ENCODE measurements around the gene GULP1. TPM values are rescaled to one million over a fixed set of nuclear protein-coding genes. Genes with fewer than 3 reads are reported as not detected.

The GULP1 gene
- total RNA-seq, 1 experiment from 2014 or later, result 140 TPM

DNA sequence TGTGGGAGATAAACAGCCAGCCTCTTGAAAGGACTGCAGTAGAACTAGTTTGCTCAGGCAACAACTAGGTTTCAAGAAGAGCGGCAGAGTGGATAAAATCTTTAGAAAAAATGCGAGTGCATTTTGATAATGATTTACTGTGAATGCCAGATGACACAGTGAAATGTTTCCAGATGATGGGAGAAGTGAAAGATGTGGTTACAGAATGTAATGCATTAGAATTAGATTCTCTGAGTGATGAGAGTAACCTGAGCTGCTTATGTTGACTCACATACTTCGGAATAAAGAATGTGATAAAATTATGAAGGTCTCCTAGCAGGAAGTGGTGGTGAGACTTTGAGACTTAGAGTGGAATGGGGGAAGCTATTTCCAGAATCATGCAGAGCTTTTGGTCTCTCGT, 184.3 kb downstream of the GULP1 start:
- peaks cover 53 to 57% of the 10 kb centered on the region in 2 experiments for H3K4me1 Mint-ChIP-seq
- Histone ChIP-seq H2BK15ac (ENCODE audit: low read depth, low read length) (no peak overlapping the region), H2BK12ac (ENCODE audit: insufficient read length, low read depth, low read length) (no peak overlapping the region), H4K20me1 (ENCODE audit: control insufficient read depth, insufficient read depth, insufficient read length) (no peaks in the 10 kb centered on the region), H3K27me3 (ENCODE audit: insufficient read depth, low read length) (no peaks in the 10 kb centered on the region), H3K9me3 (ENCODE audit: control insufficient read depth, low read depth, low read length) (no peaks in the 10 kb centered on the region), H2BK120ac (ENCODE audit: low read depth, low read length, poor library complexity, severe bottlenecking) (no peak overlapping the region), H3K14ac (ENCODE audit: insufficient read depth, low read length) (no peak overlapping the region), H3K56ac (ENCODE audit: insufficient read length, low read depth, low read length) (no peak overlapping the region), H3K18ac (ENCODE audit: insufficient read length, low read depth, low read length) (no peak overlapping the region), H3T11ph (ENCODE audit: low read length) (no peak overlapping the region), H3K9ac (ENCODE audit: extremely low read depth, insufficient read length, low read length) (no peak overlapping the region), H2AFZ (ENCODE audit: low read length) (no peak overlapping the region), H4K8ac (replicated peaks; ENCODE audit: insufficient read length, low read depth, low read length) (no peak overlapping the region), H3K23me2 (ENCODE audit: insufficient read length, low read depth, low read length, poor library complexity, severe bottlenecking) (no peaks in the 10 kb centered on the region), H3K79me1 (ENCODE audit: insufficient read depth, low read depth, low read length, poor library complexity, severe bottlenecking) (no peaks in the 10 kb centered on the region), H3K23ac (ENCODE audit: insufficient read length, low read depth, low read length) (no peak overlapping the region), H3K4me1 (ENCODE audit: insufficient read depth, low read length) (peaks cover 5% of the 10 kb centered on the region; the same call in 1 of the 2 replicates), H4K5ac (ENCODE audit: insufficient read length, low read depth, low read length) (no peak overlapping the region), H3K79me2 (ENCODE audit: insufficient read depth, low read length) (peaks cover 14% of the 10 kb centered on the region; the same call in 1 of the 2 replicates), H4K91ac (ENCODE audit: insufficient read length, low read depth, low read length) (no peak overlapping the region), H3K4ac (ENCODE audit: low read depth, low read length) (no peak overlapping the region), H2AK5ac (ENCODE audit: insufficient read length, low read length) (no peak overlapping the region), H2BK20ac (ENCODE audit: low read depth, low read length, poor library complexity, severe bottlenecking) (no peak overlapping the region), H2BK5ac (ENCODE audit: insufficient read length, low read length) (no peak overlapping the region), H3K4me2 (ENCODE audit: insufficient read depth, insufficient read length, low read length) (no peak overlapping the region), H3K27ac (ENCODE audit: insufficient read length, low read depth, low read length) (no peak overlapping the region)
- WGBS (ENCODE audit: extremely low coverage, insufficient read length, low lambda C conversion rate), result no CpG with 5 or more reads among the region's 4 CpGs
- H3K27me3 Mint-ChIP-seq (ENCODE audit: low read depth), result no peaks in the 10 kb centered on the region
- peak overlapping the region in 2 of 3 experiments; percentile 14 to 78; a peak in 3 of 7 replicates for H3K27ac Mint-ChIP-seq
- no peak overlapping the region for H3K4me3 Mint-ChIP-seq
- TF ChIP-seq, protein P1, sequence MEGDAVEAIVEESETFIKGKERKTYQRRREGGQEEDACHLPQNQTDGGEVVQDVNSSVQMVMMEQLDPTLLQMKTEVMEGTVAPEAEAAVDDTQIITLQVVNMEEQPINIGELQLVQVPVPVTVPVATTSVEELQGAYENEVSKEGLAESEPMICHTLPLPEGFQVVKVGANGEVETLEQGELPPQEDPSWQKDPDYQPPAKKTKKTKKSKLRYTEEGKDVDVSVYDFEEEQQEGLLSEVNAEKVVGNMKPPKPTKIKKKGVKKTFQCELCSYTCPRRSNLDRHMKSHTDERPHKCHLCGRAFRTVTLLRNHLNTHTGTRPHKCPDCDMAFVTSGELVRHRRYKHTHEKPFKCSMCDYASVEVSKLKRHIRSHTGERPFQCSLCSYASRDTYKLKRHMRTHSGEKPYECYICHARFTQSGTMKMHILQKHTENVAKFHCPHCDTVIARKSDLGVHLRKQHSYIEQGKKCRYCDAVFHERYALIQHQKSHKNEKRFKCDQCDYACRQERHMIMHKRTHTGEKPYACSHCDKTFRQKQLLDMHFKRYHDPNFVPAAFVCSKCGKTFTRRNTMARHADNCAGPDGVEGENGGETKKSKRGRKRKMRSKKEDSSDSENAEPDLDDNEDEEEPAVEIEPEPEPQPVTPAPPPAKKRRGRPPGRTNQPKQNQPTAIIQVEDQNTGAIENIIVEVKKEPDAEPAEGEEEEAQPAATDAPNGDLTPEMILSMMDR (conservative IDR thresholded peaks at IDR 0.05), result no peak
- H3K36me3 Mint-ChIP-seq (ENCODE audit: insufficient read depth in 1 of 3, low read depth in 3 of 3), result peaks cover 5 to 8% (median 7%) of the 10 kb centered on the region in 3 experiments
- no peak for DNase-seq
- H3K9me3 Mint-ChIP-seq, result peaks cover 3 to 4% of the 10 kb centered on the region in 2 experiments; a peak in 3 of 5 replicates
